NCI-H460 (cell line): ENCODE measurements around the gene ADAMTS17. TPM values are rescaled to one million over a fixed set of nuclear protein-coding genes. Genes with fewer than 3 reads are reported as not detected.
"Not testable (repeated sequence)": the region's sequence is repeated elsewhere in the genome, so short reads cannot be mapped to it uniquely, and the experiment has no call there.

Source experiments
- DNase-seq: peaks from one replicate; pipeline ENCODE4 v3.0.0-alpha.2; 2016; ENCODE audit warnings: low read depth; ENCODE audit errors: extremely low read depth
- total RNA-seq: library from RNA; depleted of rRNA; stranded (reverse); fragments of >200 nt; shearing (Covaris generic); gene quantifications from 2 replicates; pipeline ENCODE4 v1.2.3, GENCODE V29; 2014

The ADAMTS17 gene
- total RNA-seq, 1 experiment from 2014 or later, result 0.15 TPM

GRCh38 chr15:99987701-99988100 is 354.1 kb downstream of the ADAMTS17 start:
- DNase-seq, result no peak

- DNase-seq, result no peak
Observed at GRCh38 chr15:99987119-99987506, 354.7 kb downstream of the ADAMTS17 start.

GRCh38 chr15:99986297-99987118 is 355.3 kb downstream of the ADAMTS17 start:
- no peak for DNase-seq

- no peak for DNase-seq
Observed at GRCh38 chr15:99985878-99986277, 355.9 kb downstream of the ADAMTS17 start.

- DNase-seq, result no peak
Observed at GRCh38 chr15:99984491-99985243, 357.1 kb downstream of the ADAMTS17 start.

- no peak for DNase-seq
Observed at GRCh38 chr15:99983886-99984286, 357.9 kb downstream of the ADAMTS17 start.

GRCh38 chr15:99983171-99983885 is 358.4 kb downstream of the ADAMTS17 start:
- no peak for DNase-seq

- DNase-seq, result no peak
Observed at GRCh38 chr15:99982662-99983061, 359.1 kb downstream of the ADAMTS17 start.

GRCh38 chr15:99981839-99982658 is 359.7 kb downstream of the ADAMTS17 start:
- no peak for DNase-seq

GRCh38 chr15:99981191-99981647 is 360.6 kb downstream of the ADAMTS17 start:
- DNase-seq, result no peak

- no peak for DNase-seq
Observed at GRCh38 chr15:99980752-99981151, 361.0 kb downstream of the ADAMTS17 start.

GRCh38 chr15:99979886-99980285 is 361.9 kb downstream of the ADAMTS17 start:
- DNase-seq, result not testable (repeated sequence)

GRCh38 chr15:99979371-99979770 is 362.4 kb downstream of the ADAMTS17 start:
- no peak for DNase-seq

GRCh38 chr15:99978426-99978825 is 363.3 kb downstream of the ADAMTS17 start:
- no peak for DNase-seq

- DNase-seq, result no peak
Observed at GRCh38 chr15:99977929-99978328, 363.8 kb downstream of the ADAMTS17 start.

- DNase-seq, result no peak
Observed at GRCh38 chr15:99976811-99977271, 364.9 kb downstream of the ADAMTS17 start.

GRCh38 chr15:99976000-99976399 is 365.8 kb downstream of the ADAMTS17 start:
- no peak for DNase-seq

GRCh38 chr15:99974246-99974645 is 367.5 kb downstream of the ADAMTS17 start:
- no peak for DNase-seq

GRCh38 chr15:99973351-99973750 is 368.4 kb downstream of the ADAMTS17 start:
- no peak for DNase-seq

GRCh38 chr15:99970891-99971430 is 370.8 kb downstream of the ADAMTS17 start:
- no peak for DNase-seq
